ENCODE measurements around the gene MUC4.

- TF ChIP-seq CTCF (conservative IDR thresholded peaks at IDR 0.05; ENCODE audit: low read length) (no peak), EZH2phosphoT487 (IDR thresholded peaks at IDR 0.05; ENCODE audit: borderline replicate concordance) (no peak)
Observed at GRCh38 chr3:195736866-195737490, 74.8 kb downstream of the MUC4 start.
